ENCODE results near the gene H6PD.

The H6PD gene

DNA sequence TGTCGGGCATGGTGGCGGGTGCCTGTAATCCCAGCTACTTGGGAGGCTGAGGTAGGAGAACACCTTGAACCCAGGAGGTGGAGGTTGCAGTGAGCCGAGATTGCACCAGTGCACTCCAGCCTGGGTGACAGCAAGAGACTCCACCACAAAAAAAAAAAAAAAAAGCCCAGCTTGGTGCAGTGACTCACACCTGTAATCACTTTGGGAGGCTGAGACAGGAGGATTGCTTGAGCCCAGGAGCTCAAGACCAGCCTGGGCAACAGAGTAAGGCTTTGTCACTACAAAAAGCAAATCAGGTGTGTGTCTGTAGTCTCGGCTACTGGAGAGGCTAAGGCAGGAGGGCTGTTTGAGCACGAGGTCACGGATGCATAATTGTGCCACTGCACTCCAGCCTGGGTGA lies 5.0 kb upstream of the H6PD start:
- H3K27ac ChIP-seq (ENCODE audit: low read depth, low read length), result no peak overlapping the region
- TF ChIP-seq EZH2phosphoT487 (conservative IDR thresholded peaks at IDR 0.05; ENCODE audit: low read length), result no peak
- TF ChIP-seq, protein P1, sequence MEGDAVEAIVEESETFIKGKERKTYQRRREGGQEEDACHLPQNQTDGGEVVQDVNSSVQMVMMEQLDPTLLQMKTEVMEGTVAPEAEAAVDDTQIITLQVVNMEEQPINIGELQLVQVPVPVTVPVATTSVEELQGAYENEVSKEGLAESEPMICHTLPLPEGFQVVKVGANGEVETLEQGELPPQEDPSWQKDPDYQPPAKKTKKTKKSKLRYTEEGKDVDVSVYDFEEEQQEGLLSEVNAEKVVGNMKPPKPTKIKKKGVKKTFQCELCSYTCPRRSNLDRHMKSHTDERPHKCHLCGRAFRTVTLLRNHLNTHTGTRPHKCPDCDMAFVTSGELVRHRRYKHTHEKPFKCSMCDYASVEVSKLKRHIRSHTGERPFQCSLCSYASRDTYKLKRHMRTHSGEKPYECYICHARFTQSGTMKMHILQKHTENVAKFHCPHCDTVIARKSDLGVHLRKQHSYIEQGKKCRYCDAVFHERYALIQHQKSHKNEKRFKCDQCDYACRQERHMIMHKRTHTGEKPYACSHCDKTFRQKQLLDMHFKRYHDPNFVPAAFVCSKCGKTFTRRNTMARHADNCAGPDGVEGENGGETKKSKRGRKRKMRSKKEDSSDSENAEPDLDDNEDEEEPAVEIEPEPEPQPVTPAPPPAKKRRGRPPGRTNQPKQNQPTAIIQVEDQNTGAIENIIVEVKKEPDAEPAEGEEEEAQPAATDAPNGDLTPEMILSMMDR (IDR thresholded peaks at IDR 0.05; ENCODE audit: insufficient read depth, low read length, poor library complexity, severe bottlenecking), result no peak
- H3K4me2 ChIP-seq (ENCODE audit: low read depth, low read length, poor library complexity, severe bottlenecking), result no peak overlapping the region
- no peaks in the 10 kb centered on the region for H3K36me3 ChIP-seq (ENCODE audit: low read length)
- no peaks in the 10 kb centered on the region for H3F3A ChIP-seq (ENCODE audit: insufficient read depth)
- H3K9me3 ChIP-seq (ENCODE audit: insufficient read depth, low read length), result no peaks in the 10 kb centered on the region
- H3K79me2 ChIP-seq (ENCODE audit: insufficient read depth, low read length), result no peaks in the 10 kb centered on the region
- no peaks in the 10 kb centered on the region for H3K9me2 ChIP-seq (replicated peaks; ENCODE audit: insufficient read depth, low read length)
- H3K27me3 ChIP-seq (ENCODE audit: low read length), result no peaks in the 10 kb centered on the region
- no peaks in the 10 kb centered on the region for H4K20me1 ChIP-seq (ENCODE audit: low read depth, low read length)
- H3K9ac ChIP-seq (ENCODE audit: low read length), result no peak overlapping the region
- no peak overlapping the region for H3K4me3 ChIP-seq (ENCODE audit: insufficient read depth, low read length, poor library complexity, severe bottlenecking)
- no peak overlapping the region for H2AFZ ChIP-seq (ENCODE audit: low read depth, low read length, severe bottlenecking)

DNA sequence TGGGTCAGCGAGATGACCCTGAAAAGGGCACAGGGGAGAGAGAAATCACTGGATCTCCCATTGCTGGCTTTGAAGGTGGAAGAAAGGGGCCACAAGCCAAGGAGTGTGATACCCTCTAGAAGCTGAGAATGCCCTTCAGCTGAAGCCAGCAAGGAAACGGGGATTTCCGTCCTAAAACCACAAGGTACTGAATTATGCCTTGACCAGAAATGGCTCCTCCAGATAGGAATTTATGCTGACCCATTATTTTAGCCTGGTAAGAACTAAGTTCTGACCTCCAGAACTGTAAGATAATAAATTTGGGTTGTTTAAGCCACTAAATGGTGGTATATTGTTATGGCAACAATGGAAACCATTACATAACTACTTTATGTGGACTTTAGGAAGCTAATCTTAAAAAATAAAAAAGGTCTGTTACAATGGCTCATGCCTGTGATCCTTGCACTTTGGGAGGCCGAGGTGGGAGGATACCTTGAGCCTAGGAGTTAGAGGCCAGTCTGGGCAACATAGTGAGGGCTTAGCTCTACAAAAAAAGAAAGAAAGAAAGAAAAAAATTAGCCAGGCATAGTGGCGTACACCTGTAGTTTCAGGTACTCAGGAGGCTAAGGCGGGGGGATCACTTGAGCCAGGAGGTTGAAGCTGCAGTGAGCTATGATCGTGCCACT lies 3.6 kb upstream of the H6PD start:
- H2AFZ ChIP-seq (ENCODE audit: low read depth, low read length, severe bottlenecking), result no peak overlapping the region
- no peak overlapping the region for H3K27ac ChIP-seq (ENCODE audit: low read depth, low read length)
- no peaks in the 10 kb centered on the region for H3F3A ChIP-seq (ENCODE audit: insufficient read depth)
- H3K4me3 ChIP-seq (ENCODE audit: insufficient read depth, low read length, poor library complexity, severe bottlenecking), result no peak overlapping the region
- no peaks in the 10 kb centered on the region for H3K9me3 ChIP-seq (ENCODE audit: insufficient read depth, low read length)
- H3K4me2 ChIP-seq (ENCODE audit: low read depth, low read length, poor library complexity, severe bottlenecking), result no peak overlapping the region
- H4K20me1 ChIP-seq (ENCODE audit: low read depth, low read length), result no peaks in the 10 kb centered on the region
- no peaks in the 10 kb centered on the region for H3K79me2 ChIP-seq (ENCODE audit: insufficient read depth, low read length)
- H3K9ac ChIP-seq (ENCODE audit: low read length), result no peak overlapping the region
- H3K9me2 ChIP-seq (replicated peaks; ENCODE audit: insufficient read depth, low read length), result no peaks in the 10 kb centered on the region
- H3K27me3 ChIP-seq (ENCODE audit: low read length), result no peaks in the 10 kb centered on the region
- no peaks in the 10 kb centered on the region for H3K36me3 ChIP-seq (ENCODE audit: low read length)
- TF ChIP-seq, protein P1 (IDR thresholded peaks at IDR 0.05; ENCODE audit: insufficient read depth, low read length, poor library complexity, severe bottlenecking), result no peak
- no peak for TF ChIP-seq EZH2phosphoT487 (conservative IDR thresholded peaks at IDR 0.05; ENCODE audit: low read length)

DNA sequence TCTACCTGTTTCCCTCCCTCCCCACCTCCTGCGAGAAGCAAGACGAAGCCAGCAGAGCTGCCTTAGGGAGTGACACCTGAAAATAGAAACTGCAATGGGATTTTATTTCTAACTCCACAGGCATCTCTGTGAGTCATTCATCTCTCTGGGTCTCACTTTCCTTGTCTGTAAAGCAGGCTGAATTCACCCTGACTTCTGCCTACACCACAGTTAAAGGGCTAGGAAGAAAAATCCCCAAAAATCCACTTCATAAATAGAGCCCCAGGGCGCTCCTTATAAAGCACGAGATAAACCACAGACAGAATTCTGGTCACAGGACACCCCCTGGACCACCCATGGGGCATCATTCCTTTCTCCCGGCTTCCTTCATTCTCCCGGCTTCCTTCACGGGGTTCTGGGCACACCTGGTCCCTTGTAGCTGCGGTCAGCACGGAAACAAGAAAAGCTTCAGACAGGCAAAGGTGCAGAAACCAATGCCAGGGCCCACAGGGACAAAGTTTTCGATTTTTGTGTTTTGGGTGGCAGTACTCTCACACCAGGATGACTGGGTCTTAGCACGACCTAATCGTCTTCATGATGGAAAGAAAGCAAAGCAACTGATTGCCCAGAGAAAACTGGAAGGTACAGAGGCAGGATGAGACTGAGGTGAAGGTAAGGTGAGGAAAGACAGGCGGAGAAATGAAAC lies 2.8 kb upstream of the H6PD start:
- H3K9me3 ChIP-seq (ENCODE audit: insufficient read depth, low read length), result no peaks in the 10 kb centered on the region
- no peak overlapping the region for H3K4me3 ChIP-seq (ENCODE audit: insufficient read depth, low read length, poor library complexity, severe bottlenecking)
- H3K79me2 ChIP-seq (ENCODE audit: insufficient read depth, low read length), result no peaks in the 10 kb centered on the region
- H2AFZ ChIP-seq (ENCODE audit: low read depth, low read length, severe bottlenecking), result no peak overlapping the region
- no peaks in the 10 kb centered on the region for H3K36me3 ChIP-seq (ENCODE audit: low read length)
- no peak overlapping the region for H3K4me2 ChIP-seq (ENCODE audit: low read depth, low read length, poor library complexity, severe bottlenecking)
- no peaks in the 10 kb centered on the region for H3K27me3 ChIP-seq (ENCODE audit: low read length)
- no peaks in the 10 kb centered on the region for H3F3A ChIP-seq (ENCODE audit: insufficient read depth)
- H3K27ac ChIP-seq (ENCODE audit: low read depth, low read length), result no peak overlapping the region
- no peak for TF ChIP-seq EZH2phosphoT487 (conservative IDR thresholded peaks at IDR 0.05; ENCODE audit: low read length)
- TF ChIP-seq, protein P1 (IDR thresholded peaks at IDR 0.05; ENCODE audit: insufficient read depth, low read length, poor library complexity, severe bottlenecking), result no peak
- no peaks in the 10 kb centered on the region for H4K20me1 ChIP-seq (ENCODE audit: low read depth, low read length)
- H3K9me2 ChIP-seq (replicated peaks; ENCODE audit: insufficient read depth, low read length), result no peaks in the 10 kb centered on the region
- no peak overlapping the region for H3K9ac ChIP-seq (ENCODE audit: low read length)
